AG10803 (cell line): ENCODE data around the gene CD24.
A peak's percentile ranks its signal among the peaks of the same experiment; 100 is the strongest.
"Not testable (repeated sequence)": the region's sequence is repeated elsewhere in the genome, so short reads cannot be mapped to it uniquely, and the experiment has no call there.

Source experiments
- DNase-seq: peaks from one replicate; pipeline ENCODE4 v3.0.0; 2010; ENCODE audit warnings: low read depth
- H3K4me3 ChIP-seq: 2 replicates; pipeline ENCODE4 v1.5.1; 2011; ENCODE audit warnings: mild to moderate bottlenecking, low read length, control low read depth
- CTCF ChIP-seq: conservative IDR thresholded peaks from 2 replicates; pipeline ENCODE4 v1.5.1; 2011; ENCODE audit warnings: mild to moderate bottlenecking, low read length, control low read depth, inconsistent platforms

The CD24 gene, protein sequence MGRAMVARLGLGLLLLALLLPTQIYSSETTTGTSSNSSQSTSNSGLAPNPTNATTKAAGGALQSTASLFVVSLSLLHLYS

GRCh38 chr6:106974336-106974998 lies at the start of gene CD24:
CD24 (minus strand) TSS chr6:106974729; CDS start chr6:106974646, 83 bp downstream.
- TF ChIP-seq CTCF = no peak
- no peak for DNase-seq
- H3K4me3 ChIP-seq = peak within 1 kb of the TSS; percentile 47

DNA sequence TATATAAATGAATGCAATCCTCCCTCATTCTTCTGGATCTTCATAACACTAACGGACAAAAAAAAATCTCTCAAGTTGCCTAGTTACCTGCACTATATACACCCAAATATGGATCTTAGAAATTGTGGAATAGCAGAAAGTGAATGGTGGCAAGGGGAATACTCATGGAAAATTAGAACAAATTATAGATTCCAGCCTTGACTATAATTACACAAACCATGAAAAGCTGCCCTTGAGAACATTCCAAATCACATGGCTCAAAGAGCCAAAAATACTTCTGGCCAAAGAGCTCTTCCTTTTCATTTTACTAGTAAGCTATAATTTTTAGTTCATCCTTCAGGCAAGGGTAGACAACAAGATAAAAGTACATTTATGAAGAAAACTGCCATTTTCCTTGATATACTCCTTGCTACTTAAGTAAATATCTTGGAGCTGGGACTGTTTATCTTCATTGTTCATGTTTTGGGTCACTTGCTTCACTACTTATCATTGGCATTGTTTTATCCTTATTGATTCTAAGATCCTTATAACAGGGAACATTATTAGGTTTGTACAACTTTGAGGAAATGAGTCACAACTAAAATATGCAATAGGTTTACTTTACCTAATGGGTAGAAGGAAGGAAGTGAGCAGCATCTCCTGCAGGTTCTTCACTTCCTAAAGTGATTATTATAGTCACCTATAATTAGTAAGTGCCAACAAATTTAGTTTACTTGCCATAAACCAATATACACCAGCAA lies 47.1 kb upstream of the CD24 start:
- TF ChIP-seq CTCF = no peak
- no peak for DNase-seq
- no peak overlapping the region for H3K4me3 ChIP-seq

DNA sequence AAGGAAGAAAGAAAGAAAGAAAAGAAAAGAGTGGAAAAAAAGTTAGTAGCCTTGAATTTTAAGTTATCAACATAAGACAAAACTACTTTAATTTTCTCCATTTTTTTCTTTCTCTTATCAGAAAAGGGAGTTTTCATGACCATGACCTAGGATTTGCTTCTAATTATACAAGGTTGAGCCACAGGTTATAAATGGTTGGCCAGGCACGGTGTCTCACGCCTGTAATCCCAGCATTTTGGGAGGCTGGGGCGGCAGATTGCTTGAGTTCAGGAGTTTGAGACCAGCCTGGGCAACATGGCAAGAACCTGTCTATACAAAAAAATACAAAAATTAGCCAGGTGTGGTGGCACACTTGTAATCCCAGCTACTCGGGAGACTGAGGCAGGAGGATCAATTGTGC lies 45.7 kb upstream of the CD24 start:
- TF ChIP-seq CTCF = no peak
- no peak overlapping the region for H3K4me3 ChIP-seq
- DNase-seq = no peak

DNA sequence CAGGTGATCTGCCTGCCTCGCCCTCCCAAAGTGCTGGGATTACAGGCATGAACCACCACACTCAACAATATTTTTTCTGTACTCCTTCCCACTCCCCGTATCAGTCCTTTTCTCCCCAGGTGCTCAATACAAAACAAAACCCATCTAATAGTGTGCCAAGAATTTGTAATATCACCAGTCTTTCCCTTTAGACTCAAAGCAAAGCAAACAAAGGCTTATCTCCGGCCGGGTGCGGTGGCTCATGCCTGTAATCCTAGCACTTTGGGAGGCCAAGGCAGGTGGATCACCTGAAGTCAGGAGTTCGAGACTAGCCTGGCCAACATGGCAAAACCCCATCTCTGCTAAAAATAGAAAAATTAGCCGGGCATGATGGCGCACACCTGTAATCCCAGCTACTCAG lies 45.1 kb upstream of the CD24 start:
- not testable (repeated sequence) for H3K4me3 ChIP-seq, DNase-seq

DNA sequence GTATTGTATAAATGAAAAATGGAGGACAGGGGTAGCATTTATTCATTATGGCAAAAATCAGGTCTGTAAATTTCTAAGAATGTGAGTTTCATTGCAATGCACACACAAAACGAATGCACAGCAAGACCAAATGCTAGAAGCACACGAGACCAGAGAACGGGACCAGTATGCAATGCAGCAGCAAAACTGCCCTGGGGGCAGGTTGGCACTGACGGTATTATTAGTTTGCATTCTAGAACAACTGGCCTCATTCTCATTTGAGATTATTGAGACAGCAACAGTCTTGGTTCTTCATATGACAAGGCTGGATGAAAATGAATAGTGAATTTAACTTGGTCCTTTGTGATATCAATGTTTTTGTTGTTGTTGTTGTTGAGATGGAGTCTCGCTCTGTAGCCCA lies 44.5 kb upstream of the CD24 start:
- TF ChIP-seq CTCF = no peak
- H3K4me3 ChIP-seq = no peak overlapping the region
- no peak for DNase-seq

DNA sequence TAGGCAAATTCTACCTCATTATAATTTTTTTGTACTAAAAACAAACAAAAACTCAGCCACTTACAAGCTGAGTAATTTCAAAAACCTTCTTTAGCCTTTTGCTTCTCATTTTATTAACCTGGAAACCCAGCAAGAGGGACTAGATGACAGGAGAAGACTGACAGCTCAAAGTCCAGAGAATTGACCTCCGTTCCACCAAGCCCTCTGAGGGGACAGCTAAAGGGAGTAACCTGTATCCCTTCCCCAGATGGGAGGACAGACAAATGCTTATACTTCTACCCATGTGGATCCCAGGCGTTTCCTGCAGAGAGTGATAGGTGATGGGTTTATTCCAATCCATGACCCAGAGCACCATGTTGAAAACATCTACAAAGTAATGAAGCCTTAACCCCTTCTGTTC lies 35.0 kb upstream of the CD24 start:
- TF ChIP-seq CTCF = no peak
- H3K4me3 ChIP-seq = no peak overlapping the region
- DNase-seq = no peak

DNA sequence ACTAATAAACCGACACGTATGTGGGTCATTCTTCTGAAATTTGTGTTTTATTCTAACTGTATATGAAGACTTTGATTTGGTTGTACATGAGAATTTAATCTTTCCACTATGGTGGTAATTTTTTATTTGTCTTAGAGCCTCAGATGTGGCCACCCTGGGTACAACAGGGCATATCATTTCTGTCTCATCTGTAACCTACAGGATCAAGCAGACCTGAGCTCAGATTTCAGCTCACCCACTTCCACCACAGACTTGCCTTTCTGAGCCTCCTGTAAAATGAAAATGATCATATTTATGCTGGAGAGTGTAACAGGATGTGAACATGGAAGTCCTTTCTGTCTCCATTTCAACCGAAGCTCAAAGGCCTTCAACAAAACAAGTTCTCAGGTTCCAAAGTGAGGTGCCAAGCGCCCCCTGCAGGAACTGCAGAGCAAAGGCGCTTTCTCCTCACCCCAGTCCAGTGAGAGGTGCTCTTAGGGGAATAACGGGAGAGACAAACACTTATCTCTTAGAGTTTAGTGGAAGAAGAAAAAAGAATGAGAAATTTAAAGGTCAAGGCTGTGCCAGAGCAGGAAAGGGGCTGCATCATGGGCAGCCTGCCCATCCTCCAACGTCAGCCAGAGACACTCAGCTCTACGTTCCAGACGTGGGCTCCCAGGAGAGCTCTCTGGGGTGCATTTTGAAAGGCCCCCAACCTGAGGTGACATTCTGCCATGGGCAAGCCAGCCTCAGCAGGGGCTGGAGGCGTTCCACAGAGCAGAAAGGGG lies 23.0 kb upstream of the CD24 start:
- no peak overlapping the region for H3K4me3 ChIP-seq
- peak; percentile 86 for TF ChIP-seq CTCF
- DNase-seq = peak; percentile 64
